A549 (cell line): ENCODE data around the gene ZNRF3. TPM values are rescaled to one million over a fixed set of nuclear protein-coding genes. Genes with fewer than 3 reads are reported as not detected.

ENCODE experiments used
- ATAC-seq, 2 experiments: fragments of 200-7000 bp in 1 of 2; fragments of >200 bp in 1 of 2; cut with Nextera tagmentation in 1 of 2; cut with Tn5 transposase in 1 of 2; 3 replicates each; pipeline versions ENCODE4 v1.8.0 to v1.9.1; 2018 to 2020; ENCODE audit warnings: mild to moderate bottlenecking in 1 of 2, moderate library complexity in 1 of 2
- CTCF ChIA-PET: fragments of 300-600 bp; sonication (Branson Sonifier 250); formaldehyde crosslinking; extraction: SDS; loops from one replicate; lab custom pipeline; 2021; ENCODE audit warnings: antibody characterized with exemption, inconsistent platforms; lab: Yijun Ruan, JAX
- POLR2A ChIA-PET: fragments of 350-600 bp; formaldehyde crosslinking; extraction: SDS; loops from one replicate; lab custom pipeline; 2021; ENCODE audit warnings: antibody characterized with exemption, inconsistent platforms; lab: Yijun Ruan, JAX
- DNase-seq, 2 experiments: peaks; one replicate each; pipeline versions ENCODE4 v3.0.0 to v3.0.0-alpha.2; 2011 to 2016; ENCODE audit warnings: low read depth in 1 of 2, low spot score in 1 of 2
- FAIRE-seq: peaks from 2 replicates; lab custom pipeline; 2011; peaks lifted over from hg19 to GRCh38; lab: Jason Lieb, UNC
- H3K27ac ChIP-seq, 2 experiments: fragments of >200 bp; sonication (Bioruptor Twin); formaldehyde crosslinking; 3 replicates each; pipeline ENCODE4 v1.5.1; 2016 to 2017
- H3K4me1 ChIP-seq: fragments of >200 bp; sonication (Bioruptor Twin); formaldehyde crosslinking; 3 replicates; pipeline ENCODE4 v1.6.1; 2016
- H3K4me2 ChIP-seq: fragments of >200 bp; sonication (Bioruptor Twin); formaldehyde crosslinking; 3 replicates; pipeline ENCODE4 v1.6.1; 2016
- H3K4me3 ChIP-seq: fragments of >200 bp; sonication (Bioruptor Twin); formaldehyde crosslinking; 3 replicates; pipeline ENCODE4 v1.5.1; 2016
- H3K9me3 ChIP-seq: fragments of >200 bp; sonication (Bioruptor Twin); formaldehyde crosslinking; 3 replicates; pipeline ENCODE4 v1.6.1; 2016
- CEBPB ChIP-seq, 2 experiments: fragments of >200 bp in 1 of 2; sonication (Bioruptor Twin) in 1 of 2; formaldehyde crosslinking in 1 of 2; IDR thresholded peaks; 2 replicates each; pipeline ENCODE4 v1.6.1; 2012 to 2016
- CTCF ChIP-seq: fragments of >200 bp; sonication (Bioruptor Twin); formaldehyde crosslinking; IDR thresholded peaks from 3 replicates; pipeline ENCODE4 v1.5.1; 2016
- ESRRA ChIP-seq: fragments of 150-350 bp; IDR thresholded peaks from 2 replicates; pipeline ENCODE4 v1.6.1; 2014; ENCODE audit warnings: mild to moderate bottlenecking, low read length, borderline replicate concordance
- HES2 ChIP-seq: fragments of >200 bp; sonication (Bioruptor Twin); formaldehyde crosslinking; IDR thresholded peaks from 2 replicates; pipeline ENCODE4 v1.6.1; 2016
- KDM1A ChIP-seq: fragments of 200-600 bp; sonication (generic); IDR thresholded peaks from 2 replicates; pipeline ENCODE4 v1.6.1; 2016; ENCODE audit warnings: low read depth, mild to moderate bottlenecking
- KDM5A ChIP-seq: fragments of 200-600 bp; sonication (generic); IDR thresholded peaks from 2 replicates; pipeline ENCODE4 v1.6.1; 2016; ENCODE audit warnings: antibody characterized with exemption, mild to moderate bottlenecking
- MAX ChIP-seq: IDR thresholded peaks from 2 replicates; pipeline ENCODE4 v1.6.1; 2012
- MAZ ChIP-seq: fragments of 150-350 bp; IDR thresholded peaks from 2 replicates; pipeline ENCODE4 v1.6.1; 2014; ENCODE audit warnings: antibody characterized with exemption, low read depth, low read length, borderline replicate concordance
- MYC ChIP-seq: IDR thresholded peaks from 2 replicates; pipeline ENCODE4 v1.6.1; 2012; ENCODE audit warnings: mild to moderate bottlenecking, inconsistent platforms, low read length, improper control_type of control experiment, borderline replicate concordance
- NFE2L2 ChIP-seq: fragments of 150-350 bp; conservative IDR thresholded peaks from 2 replicates; pipeline ENCODE4 v1.6.1; 2014; ENCODE audit warnings: low read length
- NPAS2 ChIP-seq: fragments of 250-450 bp; sonication (Bioruptor Pico); IDR thresholded peaks from 2 replicates; pipeline ENCODE4 v1.8.0; 2022; ENCODE audit warnings: mild to moderate bottlenecking, moderate library complexity, borderline replicate concordance
- RAD21 ChIP-seq, 2 experiments: fragments of >200 bp in 1 of 2; sonication (Bioruptor Twin) in 1 of 2; formaldehyde crosslinking in 1 of 2; IDR thresholded peaks in 1 of 2; conservative IDR thresholded peaks in 1 of 2; 2 replicates in 1 of 2; 3 replicates in 1 of 2; pipeline ENCODE4 v1.6.1; 2012 to 2018; ENCODE audit warnings: inconsistent platforms in 1 of 2
- REST ChIP-seq: fragments of 200-600 bp; sonication (generic); IDR thresholded peaks from 2 replicates; pipeline ENCODE4 v1.6.1; 2016; ENCODE audit warnings: antibody characterized with exemption, mild to moderate bottlenecking, moderate library complexity
- RFX5 ChIP-seq: fragments of 450-650 bp; IDR thresholded peaks from 2 replicates; pipeline ENCODE4 v1.7.1; 2014; ENCODE audit warnings: antibody characterized with exemption, mild to moderate bottlenecking, moderate library complexity
- ZNF302 ChIP-seq: fragments of 250-450 bp; sonication (Bioruptor Pico); IDR thresholded peaks from 2 replicates; pipeline ENCODE4 v1.9.0; 2021; ENCODE audit warnings: inconsistent platforms, mild to moderate bottlenecking, moderate library complexity
- ZSCAN20 ChIP-seq: fragments of 250-450 bp; sonication (Bioruptor Pico); IDR thresholded peaks from 2 replicates; pipeline ENCODE4 v1.8.0; 2022; ENCODE audit warnings: mild to moderate bottlenecking, moderate library complexity
- WGBS: methylation state at CpG from one replicate; pipeline ENCODE4 v1.1.6; 2017; ENCODE audit errors: missing lambda C conversion rate; 5-methylcytosine and 5-hydroxymethylcytosine counted together
- polyA plus RNA-seq, 4 experiments: library from polyadenylated mRNA; depleted of rRNA in 3 of 4; stranded (reverse); fragments of >200 nt; fragmentation: RNase III in 1 of 4; extraction: RNeasy Plus Mini Kit Qiagen cat#74134 plus additional on column Dnase treatment in 1 of 4; gene quantifications; 2 replicates in 3 of 4; 3 replicates in 1 of 4; pipeline ENCODE4 v1.2.3, GENCODE V29; 2011 to 2017

ZNRF3 gene
- polyA plus RNA-seq, 2 of the 4 experiments (the other 2 are of a cell fraction) = 4.6 to 6.9 TPM

- Histone ChIP-seq H3K4me1 (peaks cover 41% of the 10 kb centered on the region), H3K9me3 (no peaks in the 10 kb centered on the region), H3K27ac (peak overlapping the region in 1 of 2 experiments; percentile 11; a peak in 2 of 6 replicates), H3K4me3 (no peak overlapping the region), H3K4me2 (no peak overlapping the region)
- DNase-seq (no peak), ATAC-seq (no peak), FAIRE-seq (no peak)
- ChIA-PET POLR2A (no interaction called here), CTCF (no interaction called here)
- TF ChIP-seq ZNF302 (CRISPR knock-in tag) (no peak), CTCF (no peak)
- 100% methylated on average over 1 of the region's 1 CpG for WGBS
Observed at GRCh38 chr22:28956506-28956905, 73.1 kb downstream of the ZNRF3 start.

- CTCF ChIA-PET = no interaction called here
- peaks cover 20% of the 10 kb centered on the region for H3K4me1 ChIP-seq
- ATAC-seq (no peak), DNase-seq (no peak), FAIRE-seq (no peak)
- POLR2A ChIA-PET = no interaction called here
- H3K9me3 ChIP-seq = no peaks in the 10 kb centered on the region
- no peak overlapping the region; a peak in 1 of 6 replicates for H3K27ac ChIP-seq
- H3K4me3 ChIP-seq = no peak overlapping the region
- no peak overlapping the region; the same call in 2 of the 3 replicates for H3K4me2 ChIP-seq
- 75% methylated on average over 5 of the region's 5 CpGs for WGBS
- TF ChIP-seq ZSCAN20 (CRISPR knock-in tag) (no peak), RFX5 (no peak), NFE2L2 (no peak), MAZ (no peak), MAX (no peak), RAD21 (conservative IDR thresholded peaks at IDR 0.05 in 1 of 2, IDR thresholded peaks at IDR 0.05 in 1 of 2) (no peak), KDM5A (no peak), NPAS2 (no peak)
Observed at GRCh38 chr22:28958611-28959010, 75.2 kb downstream of the ZNRF3 start.

- H3K4me3 ChIP-seq = no peak overlapping the region
- 97% methylated on average over 3 of the region's 3 CpGs for WGBS
- DNase-seq = no peak
- H3K4me2 ChIP-seq = no peak overlapping the region
- ChIA-PET POLR2A (no interaction called here), CTCF (interaction anchor here (1.6 kb wide), 1 partner anchor 78 kb away, joined by 6 read pairs; no protein-coding TSS in a partner anchor)
- peaks cover 12% of the 10 kb centered on the region for H3K4me1 ChIP-seq
- TF ChIP-seq KDM1A = no peak
- no peak for TF ChIP-seq MYC
- no peak for TF ChIP-seq REST
- TF ChIP-seq ESRRA = no peak
- TF ChIP-seq MAX = no peak
- TF ChIP-seq HES2 = no peak
- no peak for TF ChIP-seq ZSCAN20 (CRISPR knock-in tag)
- no peak for TF ChIP-seq CEBPB (IDR thresholded peaks at IDR 0.05)
- no peak for TF ChIP-seq MAZ
- ATAC-seq = no peak
- no peak overlapping the region for H3K27ac ChIP-seq
- no peaks in the 10 kb centered on the region for H3K9me3 ChIP-seq
- FAIRE-seq = no peak
Observed at GRCh38 chr22:28962042-28962554, 78.7 kb downstream of the ZNRF3 start.
